GM23338 (cell line): ENCODE measurements around the gene CLEC2B.

Experiments used
- CTCF ChIP-seq, 2 experiments: fragments of 200-600 bp in 1 of 2; sonication (generic) in 1 of 2; conservative IDR thresholded peaks; 2 replicates each; pipeline versions ENCODE4 v1.5.1 to v1.6.1; 2016 to 2017; ENCODE audit warnings: antibody characterized with exemption in 2 of 2, low read depth in 2 of 2, mild to moderate bottlenecking in 2 of 2, moderate library complexity in 1 of 2
- EZH2 ChIP-seq: fragments of 200-600 bp; sonication (generic); IDR thresholded peaks from one replicate; pipeline ENCODE4 v1.8.0; 2017; ENCODE audit warnings: antibody characterized with exemption, mild to moderate bottlenecking, low read depth; ENCODE audit not compliant: unreplicated experiment
- EZH2phosphoT487 ChIP-seq: fragments of 200-600 bp; sonication (generic); IDR thresholded peaks from one replicate; pipeline ENCODE4 v1.8.1; 2018; ENCODE audit warnings: antibody characterized with exemption; ENCODE audit not compliant: unreplicated experiment
- JUNB ChIP-seq: IDR thresholded peaks from one replicate; pipeline ENCODE4 v1.6.1; 2016; ENCODE audit warnings: antibody characterized with exemption; ENCODE audit not compliant: unreplicated experiment
- POLR2AphosphoS5 ChIP-seq: IDR thresholded peaks from 2 replicates; pipeline ENCODE4 v1.6.1; 2016; ENCODE audit warnings: antibody characterized with exemption, low read depth
- STAT1 ChIP-seq: IDR thresholded peaks from one replicate; pipeline ENCODE4 v1.6.1; 2016; ENCODE audit warnings: antibody characterized with exemption; ENCODE audit not compliant: unreplicated experiment
- TF ChIP-seq, protein P1 (sequence below): IDR thresholded peaks from one replicate; pipeline ENCODE4 v1.6.1; 2018; ENCODE audit warnings: antibody characterized with exemption; ENCODE audit not compliant: unreplicated experiment

- TF ChIP-seq CTCF (conservative IDR thresholded peaks at IDR 0.05; ENCODE audit: low read depth in 2 of 2) (no peak), EZH2phosphoT487 (no peak), EZH2 (no peak), STAT1 (no peak), JUNB (no peak), POLR2AphosphoS5 (no peak)
- TF ChIP-seq, protein P1, sequence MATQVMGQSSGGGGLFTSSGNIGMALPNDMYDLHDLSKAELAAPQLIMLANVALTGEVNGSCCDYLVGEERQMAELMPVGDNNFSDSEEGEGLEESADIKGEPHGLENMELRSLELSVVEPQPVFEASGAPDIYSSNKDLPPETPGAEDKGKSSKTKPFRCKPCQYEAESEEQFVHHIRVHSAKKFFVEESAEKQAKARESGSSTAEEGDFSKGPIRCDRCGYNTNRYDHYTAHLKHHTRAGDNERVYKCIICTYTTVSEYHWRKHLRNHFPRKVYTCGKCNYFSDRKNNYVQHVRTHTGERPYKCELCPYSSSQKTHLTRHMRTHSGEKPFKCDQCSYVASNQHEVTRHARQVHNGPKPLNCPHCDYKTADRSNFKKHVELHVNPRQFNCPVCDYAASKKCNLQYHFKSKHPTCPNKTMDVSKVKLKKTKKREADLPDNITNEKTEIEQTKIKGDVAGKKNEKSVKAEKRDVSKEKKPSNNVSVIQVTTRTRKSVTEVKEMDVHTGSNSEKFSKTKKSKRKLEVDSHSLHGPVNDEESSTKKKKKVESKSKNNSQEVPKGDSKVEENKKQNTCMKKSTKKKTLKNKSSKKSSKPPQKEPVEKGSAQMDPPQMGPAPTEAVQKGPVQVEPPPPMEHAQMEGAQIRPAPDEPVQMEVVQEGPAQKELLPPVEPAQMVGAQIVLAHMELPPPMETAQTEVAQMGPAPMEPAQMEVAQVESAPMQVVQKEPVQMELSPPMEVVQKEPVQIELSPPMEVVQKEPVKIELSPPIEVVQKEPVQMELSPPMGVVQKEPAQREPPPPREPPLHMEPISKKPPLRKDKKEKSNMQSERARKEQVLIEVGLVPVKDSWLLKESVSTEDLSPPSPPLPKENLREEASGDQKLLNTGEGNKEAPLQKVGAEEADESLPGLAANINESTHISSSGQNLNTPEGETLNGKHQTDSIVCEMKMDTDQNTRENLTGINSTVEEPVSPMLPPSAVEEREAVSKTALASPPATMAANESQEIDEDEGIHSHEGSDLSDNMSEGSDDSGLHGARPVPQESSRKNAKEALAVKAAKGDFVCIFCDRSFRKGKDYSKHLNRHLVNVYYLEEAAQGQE = no peak
These were observed 1.6 kb downstream of the CLEC2B start for GRCh38 chr12:9867531-9867930.
